HEK293 (cell line): ENCODE results near the gene RBM46.

Source experiments
- CTCF ChIA-PET: fragments of 350-600 bp; formaldehyde crosslinking; extraction: SDS; loops from one replicate; lab custom pipeline; 2021; ENCODE audit warnings: antibody characterized with exemption; lab: Yijun Ruan, JAX
- POLR2A ChIA-PET: fragments of 300-600 bp; formaldehyde crosslinking; extraction: SDS; loops from one replicate; lab custom pipeline; 2020; ENCODE audit warnings: antibody characterized with exemption, inconsistent platforms; lab: Yijun Ruan, JAX
- H3K27ac ChIP-seq: fragments of 200-500 bp; sonication (Bioruptor generic); 2 replicates; pipeline ENCODE4 v1.5.1; 2014; ENCODE audit warnings: low read depth, low read length, control low read depth, inconsistent platforms; ENCODE audit errors: extremely low read depth
- H3K36me3 ChIP-seq, 2 experiments: fragments of 200-500 bp in 1 of 2; sonication (Bioruptor generic) in 1 of 2; 1 replicate in 1 of 2; 2 replicates in 1 of 2; pipeline ENCODE4 v1.5.1; 2014 to 2017; ENCODE audit warnings: inconsistent platforms in 2 of 2, low read length in 2 of 2; ENCODE audit not compliant: control insufficient read depth in 2 of 2, insufficient read depth in 1 of 2
- H3K4me1 ChIP-seq: fragments of 200-500 bp; sonication (Bioruptor generic); 2 replicates; pipeline ENCODE4 v1.5.1; 2014; ENCODE audit warnings: mild to moderate bottlenecking, low read length, inconsistent platforms; ENCODE audit not compliant: control insufficient read depth, insufficient read depth
- H3K4me3 ChIP-seq: 2 replicates; pipeline ENCODE4 v1.5.1; 2011; ENCODE audit warnings: low read depth, mild to moderate bottlenecking, control low read depth, low read length, moderate library complexity
- H3K9me3 ChIP-seq: fragments of 200-500 bp; sonication (Bioruptor generic); 2 replicates; pipeline ENCODE4 v1.5.1; 2014; ENCODE audit warnings: low read depth, low read length, inconsistent platforms; ENCODE audit not compliant: control insufficient read depth, insufficient read depth
- CTCF ChIP-seq: fragments of 450-650 bp; formaldehyde crosslinking; IDR thresholded peaks from 2 replicates; pipeline ENCODE4 v1.5.1; 2016; ENCODE audit warnings: missing biosample characterization, missing genetic modification characterization
- GLIS2 ChIP-seq: fragments of 450-650 bp; formaldehyde crosslinking; IDR thresholded peaks from 2 replicates; pipeline ENCODE4 v1.5.1; 2016; ENCODE audit warnings: missing biosample characterization, missing genetic modification characterization
- KLF1 ChIP-seq: fragments of 450-650 bp; formaldehyde crosslinking; IDR thresholded peaks from 2 replicates; pipeline ENCODE4 v1.5.1; 2016; ENCODE audit warnings: missing biosample characterization, missing genetic modification characterization
- ZNF140 ChIP-seq: fragments of 450-650 bp; formaldehyde crosslinking; IDR thresholded peaks from 2 replicates; pipeline ENCODE4 v1.5.1; 2016; ENCODE audit warnings: missing biosample characterization, missing genetic modification characterization
- ZNF157 ChIP-seq: fragments of 450-650 bp; formaldehyde crosslinking; IDR thresholded peaks from 2 replicates; pipeline ENCODE4 v1.5.1; 2016; ENCODE audit warnings: missing biosample characterization, missing genetic modification characterization
- ZNF2 ChIP-seq: fragments of 450-650 bp; formaldehyde crosslinking; IDR thresholded peaks from 2 replicates; pipeline ENCODE4 v1.5.1; 2016; ENCODE audit warnings: missing biosample characterization, missing genetic modification characterization
- ZNF248 ChIP-seq: fragments of 450-650 bp; formaldehyde crosslinking; IDR thresholded peaks from 2 replicates; pipeline ENCODE4 v1.5.1; 2017; ENCODE audit warnings: missing biosample characterization, missing genetic modification characterization
- ZNF362 ChIP-seq: fragments of 450-650 bp; formaldehyde crosslinking; IDR thresholded peaks from 2 replicates; pipeline ENCODE4 v1.5.1; 2016; ENCODE audit warnings: missing biosample characterization, missing genetic modification characterization
- ZNF645 ChIP-seq: fragments of 450-650 bp; formaldehyde crosslinking; IDR thresholded peaks from 2 replicates; pipeline ENCODE4; 2016; ENCODE audit warnings: missing biosample characterization, missing genetic modification characterization
- ZNF654 ChIP-seq: fragments of 450-650 bp; formaldehyde crosslinking; IDR thresholded peaks from 2 replicates; pipeline ENCODE4 v1.5.1; 2016; ENCODE audit warnings: low read depth, missing biosample characterization, missing genetic modification characterization
- ZNF768 ChIP-seq: fragments of 450-650 bp; formaldehyde crosslinking; IDR thresholded peaks from 2 replicates; pipeline ENCODE4 v1.5.1; 2018; ENCODE audit warnings: missing biosample characterization, mild to moderate bottlenecking, missing genetic modification characterization
- ZNF837 ChIP-seq: fragments of 450-650 bp; formaldehyde crosslinking; IDR thresholded peaks from 2 replicates; pipeline ENCODE4 v1.5.1; 2016; ENCODE audit warnings: missing biosample characterization, missing genetic modification characterization
- TF ChIP-seq, protein P1 (sequence below): fragments of 450-650 bp; formaldehyde crosslinking; IDR thresholded peaks from 2 replicates; pipeline ENCODE4 v1.5.1; 2017; ENCODE audit warnings: missing biosample characterization, mild to moderate bottlenecking, missing genetic modification characterization, moderate library complexity
- TF ChIP-seq, protein P2 (sequence below): fragments of 450-650 bp; formaldehyde crosslinking; IDR thresholded peaks from 2 replicates; pipeline ENCODE4 v1.5.1; 2016; ENCODE audit warnings: missing biosample characterization, missing genetic modification characterization, borderline replicate concordance
- TF ChIP-seq, protein P3 (sequence below): fragments of 450-650 bp; formaldehyde crosslinking; IDR thresholded peaks from 2 replicates; pipeline ENCODE4 v1.5.1; 2016; ENCODE audit warnings: missing biosample characterization, missing genetic modification characterization

The RBM46 gene

GRCh38 chr4:154779362-154779947, 1.6 kb upstream of the RBM46 start:
- Histone ChIP-seq H3K27ac (no peak overlapping the region), H3K36me3 (no peaks in the 10 kb centered on the region), H3K4me1 (no peaks in the 10 kb centered on the region), H3K9me3 (no peaks in the 10 kb centered on the region), H3K4me3 (no peak overlapping the region)
- ChIA-PET CTCF (interaction anchor here (0.6 to 3.4 kb wide), 12 partner anchors 19 to 690 kb away, joined by 3 to 30 read pairs (median 4); no protein-coding TSS in a partner anchor), POLR2A (no interaction called here)
- TF ChIP-seq ZNF157 (tag by site-specific recombination) (no peak), ZNF654 (tag by site-specific recombination) (peak; percentile 51; the same call in 1 of the 2 replicates)

DNA sequence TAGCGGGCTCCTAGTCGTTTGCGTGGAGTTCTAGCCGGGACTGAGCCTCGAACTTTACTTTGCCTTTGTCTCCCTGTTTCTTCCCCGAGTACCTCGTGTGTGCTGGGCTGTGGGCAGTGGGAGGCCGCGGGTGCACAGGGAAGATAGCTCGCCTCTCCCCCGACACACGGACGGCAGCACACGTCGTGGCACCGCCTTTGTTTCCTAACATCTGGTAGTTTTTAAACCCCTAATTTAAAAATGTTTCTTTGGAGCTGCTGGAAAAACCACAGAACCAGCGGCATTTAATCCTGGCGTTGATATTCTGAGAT, 866 bp downstream of the RBM46 start:
- H3K4me1 ChIP-seq, result no peaks in the 10 kb centered on the region
- H3K36me3 ChIP-seq, result no peaks in the 10 kb centered on the region
- CTCF ChIA-PET, result interaction anchor here (1.4 kb wide), 1 partner anchor 95 kb away, joined by 4 read pairs; no protein-coding TSS in a partner anchor
- POLR2A ChIA-PET, result no interaction called here
- H3K4me3 ChIP-seq, result no peak overlapping the region
- H3K9me3 ChIP-seq, result no peaks in the 10 kb centered on the region
- TF ChIP-seq ZNF645 (tag by site-specific recombination) (no peak), GLIS2 (tag by site-specific recombination) (no peak)
- no peak overlapping the region for H3K27ac ChIP-seq

- no peaks in the 10 kb centered on the region for H3K36me3 ChIP-seq
- ChIA-PET POLR2A (no interaction called here), CTCF (interaction anchor here (0.6 to 2.1 kb wide), 9 partner anchors 12 to 980 kb away, joined by 3 to 13 read pairs (median 4); no protein-coding TSS in a partner anchor)
- no peak overlapping the region for H3K27ac ChIP-seq
- no peaks in the 10 kb centered on the region for H3K9me3 ChIP-seq
- no peak overlapping the region for H3K4me3 ChIP-seq
- H3K4me1 ChIP-seq, result no peaks in the 10 kb centered on the region
- TF ChIP-seq, protein P1, sequence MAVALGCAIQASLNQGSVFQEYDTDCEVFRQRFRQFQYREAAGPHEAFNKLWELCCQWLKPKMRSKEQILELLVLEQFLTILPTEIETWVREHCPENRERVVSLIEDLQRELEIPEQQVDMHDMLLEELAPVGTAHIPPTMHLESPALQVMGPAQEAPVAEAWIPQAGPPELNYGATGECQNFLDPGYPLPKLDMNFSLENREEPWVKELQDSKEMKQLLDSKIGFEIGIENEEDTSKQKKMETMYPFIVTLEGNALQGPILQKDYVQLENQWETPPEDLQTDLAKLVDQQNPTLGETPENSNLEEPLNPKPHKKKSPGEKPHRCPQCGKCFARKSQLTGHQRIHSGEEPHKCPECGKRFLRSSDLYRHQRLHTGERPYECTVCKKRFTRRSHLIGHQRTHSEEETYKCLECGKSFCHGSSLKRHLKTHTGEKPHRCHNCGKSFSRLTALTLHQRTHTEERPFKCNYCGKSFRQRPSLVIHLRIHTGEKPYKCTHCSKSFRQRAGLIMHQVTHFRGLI (tag by site-specific recombination), result no peak
- TF ChIP-seq ZNF362 (tag by site-specific recombination), result no peak
- TF ChIP-seq, protein P2, sequence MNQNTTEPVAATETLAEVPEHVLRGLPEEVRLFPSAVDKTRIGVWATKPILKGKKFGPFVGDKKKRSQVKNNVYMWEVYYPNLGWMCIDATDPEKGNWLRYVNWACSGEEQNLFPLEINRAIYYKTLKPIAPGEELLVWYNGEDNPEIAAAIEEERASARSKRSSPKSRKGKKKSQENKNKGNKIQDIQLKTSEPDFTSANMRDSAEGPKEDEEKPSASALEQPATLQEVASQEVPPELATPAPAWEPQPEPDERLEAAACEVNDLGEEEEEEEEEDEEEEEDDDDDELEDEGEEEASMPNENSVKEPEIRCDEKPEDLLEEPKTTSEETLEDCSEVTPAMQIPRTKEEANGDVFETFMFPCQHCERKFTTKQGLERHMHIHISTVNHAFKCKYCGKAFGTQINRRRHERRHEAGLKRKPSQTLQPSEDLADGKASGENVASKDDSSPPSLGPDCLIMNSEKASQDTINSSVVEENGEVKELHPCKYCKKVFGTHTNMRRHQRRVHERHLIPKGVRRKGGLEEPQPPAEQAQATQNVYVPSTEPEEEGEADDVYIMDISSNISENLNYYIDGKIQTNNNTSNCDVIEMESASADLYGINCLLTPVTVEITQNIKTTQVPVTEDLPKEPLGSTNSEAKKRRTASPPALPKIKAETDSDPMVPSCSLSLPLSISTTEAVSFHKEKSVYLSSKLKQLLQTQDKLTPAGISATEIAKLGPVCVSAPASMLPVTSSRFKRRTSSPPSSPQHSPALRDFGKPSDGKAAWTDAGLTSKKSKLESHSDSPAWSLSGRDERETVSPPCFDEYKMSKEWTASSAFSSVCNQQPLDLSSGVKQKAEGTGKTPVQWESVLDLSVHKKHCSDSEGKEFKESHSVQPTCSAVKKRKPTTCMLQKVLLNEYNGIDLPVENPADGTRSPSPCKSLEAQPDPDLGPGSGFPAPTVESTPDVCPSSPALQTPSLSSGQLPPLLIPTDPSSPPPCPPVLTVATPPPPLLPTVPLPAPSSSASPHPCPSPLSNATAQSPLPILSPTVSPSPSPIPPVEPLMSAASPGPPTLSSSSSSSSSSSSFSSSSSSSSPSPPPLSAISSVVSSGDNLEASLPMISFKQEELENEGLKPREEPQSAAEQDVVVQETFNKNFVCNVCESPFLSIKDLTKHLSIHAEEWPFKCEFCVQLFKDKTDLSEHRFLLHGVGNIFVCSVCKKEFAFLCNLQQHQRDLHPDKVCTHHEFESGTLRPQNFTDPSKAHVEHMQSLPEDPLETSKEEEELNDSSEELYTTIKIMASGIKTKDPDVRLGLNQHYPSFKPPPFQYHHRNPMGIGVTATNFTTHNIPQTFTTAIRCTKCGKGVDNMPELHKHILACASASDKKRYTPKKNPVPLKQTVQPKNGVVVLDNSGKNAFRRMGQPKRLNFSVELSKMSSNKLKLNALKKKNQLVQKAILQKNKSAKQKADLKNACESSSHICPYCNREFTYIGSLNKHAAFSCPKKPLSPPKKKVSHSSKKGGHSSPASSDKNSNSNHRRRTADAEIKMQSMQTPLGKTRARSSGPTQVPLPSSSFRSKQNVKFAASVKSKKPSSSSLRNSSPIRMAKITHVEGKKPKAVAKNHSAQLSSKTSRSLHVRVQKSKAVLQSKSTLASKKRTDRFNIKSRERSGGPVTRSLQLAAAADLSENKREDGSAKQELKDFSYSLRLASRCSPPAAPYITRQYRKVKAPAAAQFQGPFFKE (tag by site-specific recombination), result no peak
- TF ChIP-seq, protein P3, sequence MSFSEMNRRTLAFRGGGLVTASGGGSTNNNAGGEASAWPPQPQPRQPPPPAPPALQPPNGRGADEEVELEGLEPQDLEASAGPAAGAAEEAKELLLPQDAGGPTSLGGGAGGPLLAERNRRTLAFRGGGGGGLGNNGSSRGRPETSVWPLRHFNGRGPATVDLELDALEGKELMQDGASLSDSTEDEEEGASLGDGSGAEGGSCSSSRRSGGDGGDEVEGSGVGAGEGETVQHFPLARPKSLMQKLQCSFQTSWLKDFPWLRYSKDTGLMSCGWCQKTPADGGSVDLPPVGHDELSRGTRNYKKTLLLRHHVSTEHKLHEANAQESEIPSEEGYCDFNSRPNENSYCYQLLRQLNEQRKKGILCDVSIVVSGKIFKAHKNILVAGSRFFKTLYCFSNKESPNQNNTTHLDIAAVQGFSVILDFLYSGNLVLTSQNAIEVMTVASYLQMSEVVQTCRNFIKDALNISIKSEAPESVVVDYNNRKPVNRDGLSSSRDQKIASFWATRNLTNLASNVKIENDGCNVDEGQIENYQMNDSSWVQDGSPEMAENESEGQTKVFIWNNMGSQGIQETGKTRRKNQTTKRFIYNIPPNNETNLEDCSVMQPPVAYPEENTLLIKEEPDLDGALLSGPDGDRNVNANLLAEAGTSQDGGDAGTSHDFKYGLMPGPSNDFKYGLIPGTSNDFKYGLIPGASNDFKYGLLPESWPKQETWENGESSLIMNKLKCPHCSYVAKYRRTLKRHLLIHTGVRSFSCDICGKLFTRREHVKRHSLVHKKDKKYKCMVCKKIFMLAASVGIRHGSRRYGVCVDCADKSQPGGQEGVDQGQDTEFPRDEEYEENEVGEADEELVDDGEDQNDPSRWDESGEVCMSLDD (tag by site-specific recombination), result no peak
- no peak for TF ChIP-seq ZNF140 (tag by site-specific recombination)
- no peak for TF ChIP-seq ZNF837 (tag by site-specific recombination)
- peak; percentile 36; the same call in 1 of the 2 replicates for TF ChIP-seq CTCF
- TF ChIP-seq ZNF2 (tag by site-specific recombination), result no peak
- TF ChIP-seq ZNF768 (tag by site-specific recombination), result no peak
- TF ChIP-seq ZNF248 (tag by site-specific recombination), result no peak
- TF ChIP-seq KLF1 (tag by site-specific recombination), result no peak
Observed at GRCh38 chr4:154807042-154807630, 26.1 kb downstream of the RBM46 start.
